ENCODE results near the gene SULT2A1.
A peak's percentile ranks its signal among the peaks of the same experiment; 100 is the strongest.

Gene SULT2A1

DNA sequence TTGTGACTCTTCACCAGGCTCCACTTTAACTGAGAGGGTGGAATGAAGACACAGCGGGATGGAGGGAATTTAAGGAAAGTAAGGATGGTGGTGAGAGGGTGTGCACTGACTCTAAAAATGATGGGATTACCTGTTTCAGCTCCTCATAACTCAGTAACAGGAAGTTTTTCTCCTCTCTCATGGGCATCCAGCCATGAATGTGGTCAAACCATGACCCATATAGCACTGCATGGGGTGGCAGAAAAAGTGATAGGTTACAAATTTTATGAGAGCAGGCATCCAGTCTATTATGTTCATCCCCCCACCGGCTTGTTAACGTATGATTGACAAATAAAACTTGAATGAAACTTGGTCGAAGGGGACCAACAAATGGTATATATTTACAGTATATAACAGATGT, 7.2 kb downstream of the SULT2A1 start:
- Histone ChIP-seq H3K27ac (ENCODE audit: low read depth, low read length, poor library complexity, severe bottlenecking) (no peak overlapping the region), H2AFZ (ENCODE audit: low read length) (no peak overlapping the region)
- TF ChIP-seq, protein P1, sequence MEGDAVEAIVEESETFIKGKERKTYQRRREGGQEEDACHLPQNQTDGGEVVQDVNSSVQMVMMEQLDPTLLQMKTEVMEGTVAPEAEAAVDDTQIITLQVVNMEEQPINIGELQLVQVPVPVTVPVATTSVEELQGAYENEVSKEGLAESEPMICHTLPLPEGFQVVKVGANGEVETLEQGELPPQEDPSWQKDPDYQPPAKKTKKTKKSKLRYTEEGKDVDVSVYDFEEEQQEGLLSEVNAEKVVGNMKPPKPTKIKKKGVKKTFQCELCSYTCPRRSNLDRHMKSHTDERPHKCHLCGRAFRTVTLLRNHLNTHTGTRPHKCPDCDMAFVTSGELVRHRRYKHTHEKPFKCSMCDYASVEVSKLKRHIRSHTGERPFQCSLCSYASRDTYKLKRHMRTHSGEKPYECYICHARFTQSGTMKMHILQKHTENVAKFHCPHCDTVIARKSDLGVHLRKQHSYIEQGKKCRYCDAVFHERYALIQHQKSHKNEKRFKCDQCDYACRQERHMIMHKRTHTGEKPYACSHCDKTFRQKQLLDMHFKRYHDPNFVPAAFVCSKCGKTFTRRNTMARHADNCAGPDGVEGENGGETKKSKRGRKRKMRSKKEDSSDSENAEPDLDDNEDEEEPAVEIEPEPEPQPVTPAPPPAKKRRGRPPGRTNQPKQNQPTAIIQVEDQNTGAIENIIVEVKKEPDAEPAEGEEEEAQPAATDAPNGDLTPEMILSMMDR (IDR thresholded peaks at IDR 0.05; ENCODE audit: low read length): no peak
- no peak for TF ChIP-seq EZH2 (IDR thresholded peaks at IDR 0.05; ENCODE audit: borderline replicate concordance, low read length)

GRCh38 chr19:47865166-47865565, 20.9 kb downstream of the SULT2A1 start:
- Histone ChIP-seq H3K79me2 (ENCODE audit: insufficient read depth, low read length) (no peaks in the 10 kb centered on the region), H3K9me3 (ENCODE audit: low read length) (no peaks in the 10 kb centered on the region)

More for the DNA sequence above, 7.2 kb downstream of the SULT2A1 start:
- H3K4me3 ChIP-seq (ENCODE audit: low read depth, low read length, poor library complexity, severe bottlenecking): no peak overlapping the region
- H3K9me2 ChIP-seq (ENCODE audit: low read depth, low read length): no peaks in the 10 kb centered on the region
- no peak overlapping the region for H3K4me2 ChIP-seq (ENCODE audit: low read length)
- H3F3A ChIP-seq (ENCODE audit: insufficient read depth, low read length): no peaks in the 10 kb centered on the region
- no peaks in the 10 kb centered on the region for H3K27me3 ChIP-seq (ENCODE audit: insufficient read depth, low read length)
- no peaks in the 10 kb centered on the region for H4K20me1 ChIP-seq (ENCODE audit: insufficient read depth, low read length)
- H3K4me1 ChIP-seq (ENCODE audit: insufficient read depth, low read length, severe bottlenecking): no peaks in the 10 kb centered on the region
- no peak overlapping the region for H3K9ac ChIP-seq (ENCODE audit: low read length)
- H3K9me3 ChIP-seq (ENCODE audit: low read length): no peaks in the 10 kb centered on the region
- H3K36me3 ChIP-seq (ENCODE audit: insufficient read depth, low read length): no peaks in the 10 kb centered on the region
- no peaks in the 10 kb centered on the region for H3K79me2 ChIP-seq (ENCODE audit: insufficient read depth, low read length)

GRCh38 chr19:47863514-47863936, 22.6 kb downstream of the SULT2A1 start:
- Histone ChIP-seq H3K36me3 (ENCODE audit: insufficient read depth, low read length) (no peaks in the 10 kb centered on the region), H3K9ac (ENCODE audit: low read length) (no peak overlapping the region), H3K27me3 (ENCODE audit: insufficient read depth, low read length) (no peaks in the 10 kb centered on the region), H3K79me2 (ENCODE audit: insufficient read depth, low read length) (no peaks in the 10 kb centered on the region), H3K27ac (ENCODE audit: low read depth, low read length, poor library complexity, severe bottlenecking) (no peak overlapping the region), H3K9me3 (ENCODE audit: low read length) (no peaks in the 10 kb centered on the region), H3K4me1 (ENCODE audit: insufficient read depth, low read length, severe bottlenecking) (no peaks in the 10 kb centered on the region), H3K9me2 (ENCODE audit: low read depth, low read length) (no peaks in the 10 kb centered on the region), H2AFZ (ENCODE audit: low read length) (no peak overlapping the region), H3F3A (ENCODE audit: insufficient read depth, low read length) (no peaks in the 10 kb centered on the region), H3K4me2 (ENCODE audit: low read length) (no peak overlapping the region), H3K4me3 (ENCODE audit: low read depth, low read length, poor library complexity, severe bottlenecking) (no peak overlapping the region), H4K20me1 (ENCODE audit: insufficient read depth, low read length) (no peaks in the 10 kb centered on the region)
- TF ChIP-seq EZH2 (IDR thresholded peaks at IDR 0.05; ENCODE audit: borderline replicate concordance, low read length): no peak
- TF ChIP-seq, protein P1 (IDR thresholded peaks at IDR 0.05; ENCODE audit: low read length): peak; percentile 94

More at GRCh38 chr19:47865166-47865565, 20.9 kb downstream of the SULT2A1 start:
- Histone ChIP-seq H3K27ac (ENCODE audit: low read depth, low read length, poor library complexity, severe bottlenecking) (no peak overlapping the region), H3K4me2 (ENCODE audit: low read length) (no peak overlapping the region), H3K36me3 (ENCODE audit: insufficient read depth, low read length) (no peaks in the 10 kb centered on the region), H3K9me2 (ENCODE audit: low read depth, low read length) (no peaks in the 10 kb centered on the region), H3F3A (ENCODE audit: insufficient read depth, low read length) (no peaks in the 10 kb centered on the region), H3K9ac (ENCODE audit: low read length) (no peak overlapping the region), H3K4me1 (ENCODE audit: insufficient read depth, low read length, severe bottlenecking) (no peaks in the 10 kb centered on the region), H3K4me3 (ENCODE audit: low read depth, low read length, poor library complexity, severe bottlenecking) (no peak overlapping the region), H4K20me1 (ENCODE audit: insufficient read depth, low read length) (no peaks in the 10 kb centered on the region), H2AFZ (ENCODE audit: low read length) (no peak overlapping the region), H3K27me3 (ENCODE audit: insufficient read depth, low read length) (no peaks in the 10 kb centered on the region)
- TF ChIP-seq, protein P1 (IDR thresholded peaks at IDR 0.05; ENCODE audit: low read length): no peak
- no peak for TF ChIP-seq EZH2 (IDR thresholded peaks at IDR 0.05; ENCODE audit: borderline replicate concordance, low read length)
